PFSK-1 (cell line): ENCODE data around the gene TPRA1.

Experiments used
- FOXP2 ChIP-seq: optimal IDR thresholded peaks from 2 replicates; pipeline ENCODE3; 2011; ENCODE audit warnings: borderline replicate concordance, control low read depth, inconsistent platforms; ENCODE audit not compliant: insufficient read depth; ENCODE audit errors: extremely low read length, extremely low read depth
- POLR2AphosphoS5 ChIP-seq: IDR thresholded peaks from 2 replicates; pipeline ENCODE4 v1.6.1; 2012; ENCODE audit warnings: low read depth, mild to moderate bottlenecking, control low read depth, low read length, moderate library complexity
- REST ChIP-seq, 2 experiments: IDR thresholded peaks; 2 replicates each; pipeline versions ENCODE4 v1.6.1 to v1.8.0; 2011 to 2012; ENCODE audit warnings: low read depth in 2 of 2, low read length in 2 of 2, control low read depth in 1 of 2, inconsistent platforms in 1 of 2, mild to moderate bottlenecking in 1 of 2, moderate library complexity in 1 of 2; ENCODE audit not compliant: insufficient read depth in 1 of 2
- SIN3A ChIP-seq: IDR thresholded peaks from 2 replicates; pipeline ENCODE4 v1.6.1; 2012; ENCODE audit warnings: mild to moderate bottlenecking, low read length, moderate library complexity, borderline replicate concordance; ENCODE audit not compliant: insufficient read depth
- TAF1 ChIP-seq: IDR thresholded peaks from 2 replicates; pipeline ENCODE4 v1.6.1; 2012; ENCODE audit warnings: low read length, control low read depth, borderline replicate concordance; ENCODE audit not compliant: insufficient read depth

Gene TPRA1

GRCh38 chr3:127589600-127590281 is 792 bp downstream of the TPRA1 start:
- no peak for TF ChIP-seq SIN3A
- TF ChIP-seq FOXP2 = no peak
- no peak for TF ChIP-seq TAF1
- no peak for TF ChIP-seq POLR2AphosphoS5
- TF ChIP-seq REST (IDR thresholded peaks at IDR 0.05; ENCODE audit: insufficient read depth in 1 of 2, low read depth in 2 of 2, low read length in 2 of 2) = no peak

- TF ChIP-seq FOXP2 (no peak), POLR2AphosphoS5 (no peak), REST (IDR thresholded peaks at IDR 0.05; ENCODE audit: insufficient read depth in 1 of 2, low read depth in 2 of 2, low read length in 2 of 2) (no peak), TAF1 (no peak), SIN3A (no peak)
Measured at GRCh38 chr3:127588806-127589577, 1.5 kb downstream of the TPRA1 start.

- no peak for TF ChIP-seq SIN3A
- TF ChIP-seq FOXP2 = no peak
- TF ChIP-seq TAF1 = no peak
- no peak for TF ChIP-seq POLR2AphosphoS5
- no peak for TF ChIP-seq REST (IDR thresholded peaks at IDR 0.05; ENCODE audit: insufficient read depth in 1 of 2, low read depth in 2 of 2, low read length in 2 of 2)
Measured at GRCh38 chr3:127587876-127588275, 2.7 kb downstream of the TPRA1 start.

- TF ChIP-seq FOXP2 (no peak), TAF1 (no peak), POLR2AphosphoS5 (no peak), REST (IDR thresholded peaks at IDR 0.05; ENCODE audit: insufficient read depth in 1 of 2, low read depth in 2 of 2, low read length in 2 of 2) (no peak), SIN3A (no peak)
Measured at GRCh38 chr3:127585813-127586413, 4.6 kb downstream of the TPRA1 start.
